GM13977 (cell line): ENCODE results near the gene TMC1.

ENCODE experiments used
- DNase-seq: peaks from one replicate; pipeline ENCODE4 v3.0.0; 2012; ENCODE audit warnings: low spot score
- in situ Hi-C: fragments of 300-500 bp; cut with MboI; formaldehyde crosslinking; loops from one replicate; pipeline ENCODE4 v1.12.0; 2022; ENCODE audit warnings: low sequenced_read_pairs, low pct_unique_long_range_greater_than_20kb, mixed read lengths, inconsistent platforms; ENCODE audit not compliant: unreplicated experiment
- TF ChIP-seq, protein P1 (sequence below): IDR thresholded peaks from 2 replicates; pipeline ENCODE4 v1.5.1; 2012; ENCODE audit warnings: mild to moderate bottlenecking, control low read depth; ENCODE audit not compliant: insufficient read depth; ENCODE audit errors: extremely low read depth, missing control alignments

TMC1 gene

DNA sequence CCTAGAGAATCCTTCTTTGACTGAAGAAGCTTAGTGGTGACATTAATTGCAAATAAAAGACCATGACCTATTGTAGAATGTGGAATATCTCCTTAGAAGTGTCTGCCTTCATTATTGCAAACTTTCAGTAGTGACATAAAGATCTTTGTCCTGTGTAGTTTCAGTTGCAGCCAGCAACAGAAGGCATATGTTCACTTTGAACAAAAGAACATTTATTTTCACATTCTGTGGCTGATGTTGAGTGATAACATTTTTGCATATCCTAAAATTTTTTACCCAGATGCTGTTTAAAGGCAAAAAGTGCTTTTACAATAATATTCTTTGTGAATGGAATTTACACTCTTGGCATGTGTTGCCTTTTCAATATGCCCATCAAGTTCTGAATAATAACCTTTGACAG, 165.9 kb downstream of the TMC1 start:
- DNase-seq, result no peak
- in situ Hi-C loops, result no loop called here
- TF ChIP-seq, protein P1, sequence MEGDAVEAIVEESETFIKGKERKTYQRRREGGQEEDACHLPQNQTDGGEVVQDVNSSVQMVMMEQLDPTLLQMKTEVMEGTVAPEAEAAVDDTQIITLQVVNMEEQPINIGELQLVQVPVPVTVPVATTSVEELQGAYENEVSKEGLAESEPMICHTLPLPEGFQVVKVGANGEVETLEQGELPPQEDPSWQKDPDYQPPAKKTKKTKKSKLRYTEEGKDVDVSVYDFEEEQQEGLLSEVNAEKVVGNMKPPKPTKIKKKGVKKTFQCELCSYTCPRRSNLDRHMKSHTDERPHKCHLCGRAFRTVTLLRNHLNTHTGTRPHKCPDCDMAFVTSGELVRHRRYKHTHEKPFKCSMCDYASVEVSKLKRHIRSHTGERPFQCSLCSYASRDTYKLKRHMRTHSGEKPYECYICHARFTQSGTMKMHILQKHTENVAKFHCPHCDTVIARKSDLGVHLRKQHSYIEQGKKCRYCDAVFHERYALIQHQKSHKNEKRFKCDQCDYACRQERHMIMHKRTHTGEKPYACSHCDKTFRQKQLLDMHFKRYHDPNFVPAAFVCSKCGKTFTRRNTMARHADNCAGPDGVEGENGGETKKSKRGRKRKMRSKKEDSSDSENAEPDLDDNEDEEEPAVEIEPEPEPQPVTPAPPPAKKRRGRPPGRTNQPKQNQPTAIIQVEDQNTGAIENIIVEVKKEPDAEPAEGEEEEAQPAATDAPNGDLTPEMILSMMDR, result no peak

DNA sequence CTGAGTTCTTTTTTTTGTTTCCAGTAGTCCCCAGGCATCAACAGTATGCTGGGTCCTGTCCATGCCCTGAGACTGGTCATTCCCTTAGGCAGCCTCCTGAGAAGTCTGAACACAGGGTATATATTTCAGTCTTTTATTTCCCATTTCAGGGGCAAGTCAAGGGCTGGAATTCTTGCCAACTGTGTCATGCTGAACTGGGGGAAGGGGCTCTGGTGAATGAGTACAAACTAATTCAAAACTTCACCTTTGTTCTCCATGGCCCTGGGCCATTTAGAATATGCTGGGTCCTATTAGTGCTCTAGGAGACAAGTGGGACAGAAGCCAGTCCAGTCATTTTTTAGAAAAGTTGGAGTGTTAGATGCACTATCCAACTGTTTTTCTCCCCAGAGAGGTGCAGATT, 170.3 kb downstream of the TMC1 start:
- in situ Hi-C loops, result no loop called here
- TF ChIP-seq, protein P1, result no peak
- DNase-seq, result no peak

DNA sequence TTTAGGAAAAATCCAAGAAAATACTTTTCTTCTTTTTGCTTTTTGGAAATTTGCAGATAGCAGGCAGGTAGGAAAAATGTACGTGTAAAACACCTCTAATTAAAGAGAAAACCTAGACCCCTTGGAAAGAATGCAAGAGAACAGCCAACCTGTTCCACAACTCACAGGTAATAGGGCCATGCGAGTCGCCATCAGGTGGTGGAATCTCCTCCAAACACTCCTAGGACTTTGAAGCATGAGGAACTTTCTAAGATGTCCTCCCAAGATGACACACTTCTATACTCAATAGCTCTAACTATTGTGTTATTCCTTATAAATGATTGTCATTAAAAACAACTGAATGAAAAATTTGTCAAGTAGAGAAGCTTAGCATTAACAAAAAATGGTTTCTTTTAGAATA, 174.0 kb downstream of the TMC1 start:
- in situ Hi-C loops, result no loop called here
- TF ChIP-seq, protein P1, result no peak
- no peak for DNase-seq

DNA sequence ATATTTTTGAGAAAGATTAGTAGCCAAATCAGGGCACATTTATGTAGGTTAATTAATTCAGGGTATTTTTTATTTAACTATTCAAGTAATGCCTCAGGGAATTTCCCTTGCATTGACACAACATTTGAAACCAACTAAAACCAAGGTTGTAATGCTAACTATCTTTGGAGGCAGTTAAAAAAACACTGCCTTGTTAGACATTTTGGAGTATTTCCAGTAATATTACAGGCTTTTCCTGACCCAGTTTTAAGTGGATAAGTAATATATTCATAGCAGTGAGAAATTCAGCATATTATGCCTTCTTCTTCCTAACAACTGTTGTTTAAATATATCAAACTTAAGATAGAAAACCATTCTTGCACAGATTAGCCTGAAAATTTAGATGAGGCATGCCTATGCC, 175.1 kb downstream of the TMC1 start:
- in situ Hi-C loops, result no loop called here
- TF ChIP-seq, protein P1, result no peak
- DNase-seq, result no peak

DNA sequence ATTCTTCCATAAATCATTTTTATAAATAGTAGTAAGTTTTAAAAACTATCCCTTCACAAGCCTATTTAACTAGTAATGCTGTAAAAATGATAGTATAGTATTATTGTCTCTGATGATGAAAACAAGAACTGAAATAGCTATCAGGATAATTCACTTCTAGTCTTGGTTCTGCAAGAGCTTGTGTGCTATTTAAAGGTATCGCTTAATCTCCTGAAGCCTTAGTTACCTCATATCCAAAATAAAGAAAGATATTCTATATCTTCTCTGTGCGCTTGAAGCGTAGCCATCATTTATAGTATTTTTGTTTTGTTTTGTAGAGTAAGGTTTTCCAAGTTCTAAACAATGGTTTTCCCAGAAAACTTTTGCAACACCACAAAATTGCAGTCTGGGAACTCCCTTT, 180.1 kb downstream of the TMC1 start:
- TF ChIP-seq, protein P1, result no peak
- DNase-seq, result no peak
- in situ Hi-C loops, result no loop called here

DNA sequence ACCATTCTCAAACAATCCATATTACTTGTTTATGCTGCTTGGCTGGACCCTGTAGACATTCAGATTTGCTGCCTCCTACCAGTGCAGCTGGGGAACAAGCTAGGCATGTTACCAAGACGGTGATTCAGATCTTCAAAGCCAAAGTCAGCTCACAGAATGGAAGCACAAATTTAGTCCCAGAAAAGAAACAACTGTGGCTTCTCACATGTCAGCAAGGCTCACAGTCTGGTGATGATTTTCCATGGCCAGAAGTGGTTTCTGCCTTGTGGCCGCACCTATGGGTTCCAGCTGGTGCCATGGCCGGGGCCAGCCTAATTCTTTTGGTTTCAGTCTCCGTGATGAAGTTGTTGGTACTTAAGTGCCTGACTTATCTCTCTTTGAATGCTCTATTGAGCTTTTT, 182.2 kb downstream of the TMC1 start:
- no peak for DNase-seq
- in situ Hi-C loops, result no loop called here
- TF ChIP-seq, protein P1, result no peak
